Measurements from ENCODE around the gene PIK3R6. TPM values are rescaled to one million over a fixed set of nuclear protein-coding genes. Genes with fewer than 3 reads are reported as not detected.

Gene PIK3R6
- total RNA-seq, 4 donors from 2014 or later: 0.55 to 1.4 TPM; not detected in 2

DNA sequence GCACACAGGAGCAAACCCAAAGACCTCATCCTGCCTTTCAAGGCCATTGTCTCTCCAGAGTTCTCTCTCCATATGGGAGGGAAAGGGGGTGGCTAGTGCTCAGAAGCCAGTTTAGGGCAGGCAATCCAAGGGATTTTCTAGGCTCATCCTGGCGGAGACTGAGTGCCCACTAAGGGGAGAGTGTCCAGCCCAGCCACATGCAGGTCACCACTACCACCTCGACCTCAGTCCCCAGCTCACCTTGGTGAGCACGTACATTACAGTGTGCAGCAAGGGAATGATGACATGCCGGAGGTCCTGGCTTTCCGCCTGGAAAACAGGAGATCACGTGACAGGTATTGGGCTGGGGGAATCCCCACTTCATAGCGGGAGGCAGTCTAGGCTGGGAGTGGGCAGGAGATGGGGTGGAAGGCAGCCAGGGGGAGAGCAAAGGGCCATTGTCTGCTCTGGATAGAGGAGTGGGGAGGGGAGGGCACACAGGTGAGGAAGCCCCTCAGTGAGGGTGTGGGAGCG, 29.9 kb downstream of the PIK3R6 start:
- in situ Hi-C loops (cut with MboI; ENCODE audit: low pct_ligation_motif_present in 1 of 4, low pct_unique_long_range_greater_than_20kb in 1 of 4, low sequenced_read_pairs in 3 of 4) (loop anchor here in 1 of 4 donors (25.0 kb wide), 1 partner anchor 100 kb away; no protein-coding TSS in a partner anchor), intact Hi-C loops (cut with DNase I; ENCODE audit: low total_unique reads) (no loop called here)
- no peak overlapping the region for H3K4me3 ChIP-seq
- H3K4me1 ChIP-seq: no peaks in the 10 kb centered on the region
- WGBS, 2 donors (ENCODE audit: low coverage in 1 of 2): 41% methylated on average over 8 of the region's 8 CpGs; no CpG with 5 or more reads in 1 of the 2 donors
- peaks cover 6% of the 10 kb centered on the region for H3K27me3 ChIP-seq
- H3K27ac ChIP-seq: no peak overlapping the region
- TF ChIP-seq POLR2AphosphoS5 (IDR thresholded peaks at IDR 0.05) (no peak), POLR2A (IDR thresholded peaks at IDR 0.05) (no peak), EP300 (IDR thresholded peaks at IDR 0.05; ENCODE audit: low read depth) (no peak)
- TF ChIP-seq, protein P1, sequence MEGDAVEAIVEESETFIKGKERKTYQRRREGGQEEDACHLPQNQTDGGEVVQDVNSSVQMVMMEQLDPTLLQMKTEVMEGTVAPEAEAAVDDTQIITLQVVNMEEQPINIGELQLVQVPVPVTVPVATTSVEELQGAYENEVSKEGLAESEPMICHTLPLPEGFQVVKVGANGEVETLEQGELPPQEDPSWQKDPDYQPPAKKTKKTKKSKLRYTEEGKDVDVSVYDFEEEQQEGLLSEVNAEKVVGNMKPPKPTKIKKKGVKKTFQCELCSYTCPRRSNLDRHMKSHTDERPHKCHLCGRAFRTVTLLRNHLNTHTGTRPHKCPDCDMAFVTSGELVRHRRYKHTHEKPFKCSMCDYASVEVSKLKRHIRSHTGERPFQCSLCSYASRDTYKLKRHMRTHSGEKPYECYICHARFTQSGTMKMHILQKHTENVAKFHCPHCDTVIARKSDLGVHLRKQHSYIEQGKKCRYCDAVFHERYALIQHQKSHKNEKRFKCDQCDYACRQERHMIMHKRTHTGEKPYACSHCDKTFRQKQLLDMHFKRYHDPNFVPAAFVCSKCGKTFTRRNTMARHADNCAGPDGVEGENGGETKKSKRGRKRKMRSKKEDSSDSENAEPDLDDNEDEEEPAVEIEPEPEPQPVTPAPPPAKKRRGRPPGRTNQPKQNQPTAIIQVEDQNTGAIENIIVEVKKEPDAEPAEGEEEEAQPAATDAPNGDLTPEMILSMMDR (IDR thresholded peaks at IDR 0.05): no peak
- no peak for DNase-seq
- H3K9me3 ChIP-seq: no peaks in the 10 kb centered on the region
- H3K36me3 ChIP-seq: no peaks in the 10 kb centered on the region

DNA sequence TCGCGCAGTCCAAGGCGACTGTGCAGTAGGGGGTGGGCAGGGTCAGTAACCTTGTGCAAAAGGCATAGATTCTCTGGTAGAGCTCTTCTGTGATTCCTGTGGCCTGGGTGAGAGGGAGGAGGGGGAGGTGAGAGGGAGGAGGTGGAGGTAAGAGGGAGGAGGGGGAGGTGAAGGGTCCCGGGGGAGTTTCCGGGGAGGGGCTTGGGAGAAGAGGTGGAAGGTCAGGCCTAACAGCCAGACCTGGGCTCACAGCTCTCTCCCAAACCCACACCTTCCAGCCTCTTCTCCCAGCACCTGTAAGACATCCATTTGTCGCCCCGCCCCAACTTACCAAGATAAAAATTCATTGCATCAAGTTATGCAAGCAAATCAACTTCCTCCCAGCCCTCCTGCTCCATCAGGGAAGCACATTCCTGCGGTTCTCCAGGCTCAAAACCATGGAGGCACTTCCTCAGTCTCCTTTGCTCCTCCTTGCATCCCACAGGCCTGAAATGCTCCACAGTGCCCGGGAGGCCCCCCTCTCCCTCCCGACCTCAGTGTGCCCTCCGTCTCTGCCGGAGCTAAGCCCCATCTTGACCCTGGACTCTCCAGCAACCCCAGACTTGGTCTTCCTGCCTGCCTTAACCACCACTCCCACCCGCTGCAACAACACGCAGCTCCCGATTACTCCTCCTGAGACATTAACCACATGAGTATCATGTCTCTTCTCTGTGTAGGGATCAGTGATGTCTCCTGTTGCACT, 30.5 kb downstream of the PIK3R6 start:
- no peak for DNase-seq
- 75 to 93% methylated on average over 3 to 15 of the region's 15 CpGs for WGBS, 2 donors (ENCODE audit: low coverage in 1 of 2)

GRCh38 chr17:8835631-8836364, 31.7 kb downstream of the PIK3R6 start:
- Histone ChIP-seq H3K27ac (no peak overlapping the region), H3K27me3 (peaks cover 8% of the 10 kb centered on the region), H3K4me1 (no peaks in the 10 kb centered on the region), H3K9me3 (no peaks in the 10 kb centered on the region), H3K36me3 (no peaks in the 10 kb centered on the region), H3K4me3 (no peak overlapping the region)
- intact Hi-C loops (cut with DNase I; ENCODE audit: low total_unique reads): no loop called here
- 84% methylated on average over 6 of the region's 6 CpGs; no CpG with 5 or more reads in 1 of the 2 donors for WGBS, 2 donors (ENCODE audit: low coverage in 1 of 2)
- in situ Hi-C loops (cut with MboI; ENCODE audit: low pct_ligation_motif_present in 1 of 4, low pct_unique_long_range_greater_than_20kb in 1 of 4, low sequenced_read_pairs in 3 of 4): loop anchor here in 1 of 4 donors (25.0 kb wide), 1 partner anchor 102 kb away; no protein-coding TSS in a partner anchor
- TF ChIP-seq POLR2A (IDR thresholded peaks at IDR 0.05) (no peak), EP300 (IDR thresholded peaks at IDR 0.05; ENCODE audit: low read depth) (no peak), POLR2AphosphoS5 (IDR thresholded peaks at IDR 0.05) (no peak)
- TF ChIP-seq, protein P1 (IDR thresholded peaks at IDR 0.05): no peak
- DNase-seq: no peak

More for the DNA sequence above, 30.5 kb downstream of the PIK3R6 start:
- Histone ChIP-seq H3K27ac (no peak overlapping the region), H3K27me3 (peaks cover 8% of the 10 kb centered on the region), H3K36me3 (no peaks in the 10 kb centered on the region), H3K4me1 (no peaks in the 10 kb centered on the region), H3K4me3 (no peak overlapping the region), H3K9me3 (no peaks in the 10 kb centered on the region)
- in situ Hi-C loops (cut with MboI; ENCODE audit: low pct_ligation_motif_present in 1 of 4, low pct_unique_long_range_greater_than_20kb in 1 of 4, low sequenced_read_pairs in 3 of 4): loop anchor here in 1 of 4 donors (25.0 kb wide), 1 partner anchor 100 kb away; no protein-coding TSS in a partner anchor
- intact Hi-C loops (cut with DNase I; ENCODE audit: low total_unique reads): no loop called here
- TF ChIP-seq, protein P1 (IDR thresholded peaks at IDR 0.05): no peak
- TF ChIP-seq POLR2AphosphoS5 (IDR thresholded peaks at IDR 0.05) (no peak), EP300 (IDR thresholded peaks at IDR 0.05; ENCODE audit: low read depth) (no peak), POLR2A (IDR thresholded peaks at IDR 0.05) (no peak)

DNA sequence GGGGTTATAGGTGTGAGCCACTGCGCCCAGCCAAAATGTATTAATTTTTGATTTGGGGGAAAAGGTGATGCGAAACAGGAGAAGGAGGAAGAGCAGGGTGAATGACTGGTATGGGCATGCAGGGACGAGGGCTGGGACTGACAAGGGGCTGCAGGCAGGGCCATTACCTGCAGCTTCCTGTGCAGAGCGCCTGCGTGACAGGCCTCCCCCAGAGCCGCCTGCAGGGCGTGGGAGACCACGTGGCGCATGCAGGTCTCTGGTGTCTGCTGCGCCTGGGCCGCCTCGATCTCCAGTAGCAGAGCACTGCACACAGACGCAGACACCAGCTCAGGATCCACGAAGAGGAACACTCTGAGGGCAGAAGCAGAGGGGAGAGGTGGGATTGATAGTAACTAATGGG, 32.4 kb downstream of the PIK3R6 start:
- no peak for DNase-seq
- peaks cover 8% of the 10 kb centered on the region for H3K27me3 ChIP-seq

More for the DNA sequence above, 32.4 kb downstream of the PIK3R6 start:
- Histone ChIP-seq H3K9me3 (no peaks in the 10 kb centered on the region), H3K36me3 (no peaks in the 10 kb centered on the region), H3K4me1 (no peaks in the 10 kb centered on the region), H3K27ac (no peak overlapping the region), H3K4me3 (no peak overlapping the region)
- intact Hi-C loops (cut with DNase I; ENCODE audit: low total_unique reads) (no loop called here), in situ Hi-C loops (cut with MboI; ENCODE audit: low pct_ligation_motif_present in 1 of 4, low pct_unique_long_range_greater_than_20kb in 1 of 4, low sequenced_read_pairs in 3 of 4) (loop anchor here in 1 of 4 donors (25.0 kb wide), 1 partner anchor 102 kb away; no protein-coding TSS in a partner anchor)
- 72 to 86% methylated on average over 4 to 14 of the region's 14 CpGs for WGBS, 2 donors (ENCODE audit: low coverage in 1 of 2)
- TF ChIP-seq POLR2A (IDR thresholded peaks at IDR 0.05) (no peak), POLR2AphosphoS5 (IDR thresholded peaks at IDR 0.05) (no peak), EP300 (IDR thresholded peaks at IDR 0.05; ENCODE audit: low read depth) (no peak)
- TF ChIP-seq, protein P1 (IDR thresholded peaks at IDR 0.05): no peak

All from transverse colon (tissue), 4 donors.